Right atrium auricular region (tissue), 2 donors: ENCODE data around the gene DDX1. TPM values are rescaled to one million over a fixed set of nuclear protein-coding genes. Genes with fewer than 3 reads are reported as not detected.

Experiments used
- DNase-seq: peaks from one replicate; pipeline ENCODE4 v3.0.0-alpha.2; 2019; ENCODE audit warnings: low spot score
- H3K27ac ChIP-seq, 2 donors: fragments of 200-600 bp; sonication (generic); 1 replicate in 1 of 2; 2 replicates in 1 of 2; pipeline ENCODE4 v1.5.1; 2016 to 2019
- H3K27me3 ChIP-seq, 2 donors: fragments of 200-600 bp; sonication (generic); one replicate each; pipeline versions ENCODE4 v1.5.1 to v1.6.0; 2017 to 2019
- H3K36me3 ChIP-seq: fragments of 200-600 bp; sonication (generic); one replicate; pipeline ENCODE4 v1.5.1; 2016
- H3K4me1 ChIP-seq, 2 donors: fragments of 200-600 bp; sonication (generic); one replicate each; pipeline versions ENCODE4 v1.5.1 to v1.6.0; 2017 to 2019
- H3K4me3 ChIP-seq, 2 donors: fragments of 200-600 bp; sonication (generic); 1 replicate in 1 of 2; 2 replicates in 1 of 2; pipeline ENCODE4 v1.5.1; 2017 to 2019; ENCODE audit warnings: mild to moderate bottlenecking in 1 of 2, moderate library complexity in 1 of 2
- H3K9me3 ChIP-seq, 2 donors: fragments of 200-600 bp; sonication (generic); one replicate each; pipeline ENCODE4 v1.5.1; 2019
- CTCF ChIP-seq, 2 donors: fragments of 200-600 bp; sonication (generic); IDR thresholded peaks; one replicate each; pipeline ENCODE4 v1.5.1; 2019; ENCODE audit warnings: antibody characterized with exemption in 2 of 2
- total RNA-seq, 2 donors: library from RNA; depleted of rRNA; stranded (reverse); fragments of >200 nt; gene quantifications; one replicate each; pipeline ENCODE4 v1.1.0, GENCODE V29; 2016

DDX1 gene
- total RNA-seq, 2 donors from 2014 or later, result 60.1 to 75.9 TPM

DNA sequence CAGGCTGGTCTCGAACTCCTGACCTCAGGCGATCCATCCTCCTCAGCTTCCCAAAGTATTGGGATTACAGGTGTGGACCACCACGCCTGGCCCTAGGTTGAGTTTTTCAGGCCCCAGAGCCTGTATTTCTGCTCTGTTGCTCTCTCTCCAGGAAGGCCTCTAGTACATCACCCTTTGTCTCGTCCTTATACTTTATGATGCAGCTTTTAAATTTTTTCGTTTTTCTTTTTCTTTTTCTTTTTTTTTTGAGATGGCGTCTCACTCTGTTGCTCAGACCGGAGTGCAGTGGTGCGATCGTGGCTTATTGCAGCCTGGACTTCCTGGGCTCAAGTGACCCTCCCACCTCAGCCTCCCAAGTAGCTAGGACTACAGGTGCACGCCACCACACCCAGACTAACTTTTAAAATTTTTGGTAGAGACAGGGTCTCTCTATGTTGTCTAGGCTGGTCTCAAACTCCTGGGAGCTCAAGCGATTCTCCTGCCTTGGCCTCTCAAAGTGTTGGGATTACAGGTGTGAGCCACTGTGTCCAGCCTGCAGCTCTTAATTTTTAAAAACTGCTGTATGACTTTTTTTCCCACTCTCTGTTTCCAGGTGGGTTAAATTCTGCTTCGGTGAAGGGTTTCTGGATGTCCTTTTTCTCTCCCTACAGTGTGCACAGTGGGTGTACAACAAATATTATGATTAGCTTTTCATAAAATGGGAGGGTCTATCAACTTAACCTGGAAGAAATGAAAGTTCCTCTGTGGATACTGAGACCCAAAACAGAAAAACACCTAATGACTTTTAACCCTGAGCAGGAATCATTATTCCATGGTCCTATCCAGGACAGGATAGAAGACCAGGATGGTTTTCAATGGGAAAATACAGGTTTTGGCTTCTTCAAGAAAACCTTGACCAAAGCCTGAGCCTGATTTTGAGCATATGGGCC, 47.9 kb downstream of the DDX1 start:
- no peak overlapping the region for H3K4me3 ChIP-seq
- peaks cover 0 to 32% of the 10 kb centered on the region in 2 donors for H3K4me1 ChIP-seq
- no peak overlapping the region for H3K27ac ChIP-seq
- no peak for DNase-seq
- no peak for TF ChIP-seq CTCF (IDR thresholded peaks at IDR 0.05)
- H3K36me3 ChIP-seq, result peaks cover 7% of the 10 kb centered on the region
- no peaks in the 10 kb centered on the region for H3K27me3 ChIP-seq
- H3K9me3 ChIP-seq, result peaks cover 0 to 5% of the 10 kb centered on the region in 2 donors

GRCh38 chr2:15640261-15640711, 48.6 kb downstream of the DDX1 start:
- Histone ChIP-seq H3K27me3 (no peaks in the 10 kb centered on the region), H3K9me3 (peaks cover 0 to 5% of the 10 kb centered on the region in 2 donors), H3K36me3 (peaks cover 6% of the 10 kb centered on the region), H3K4me3 (no peak overlapping the region), H3K4me1 (peaks cover 0 to 32% of the 10 kb centered on the region in 2 donors), H3K27ac (no peak overlapping the region)
- TF ChIP-seq CTCF (IDR thresholded peaks at IDR 0.05), result no peak
- peak; percentile 59 for DNase-seq

GRCh38 chr2:15640784-15641183, 49.1 kb downstream of the DDX1 start:
- no peak overlapping the region for H3K4me3 ChIP-seq
- no peak overlapping the region for H3K27ac ChIP-seq
- DNase-seq, result no peak
- TF ChIP-seq CTCF (IDR thresholded peaks at IDR 0.05), result no peak
- peaks cover 0 to 32% of the 10 kb centered on the region in 2 donors for H3K4me1 ChIP-seq
- H3K27me3 ChIP-seq, result no peaks in the 10 kb centered on the region
- H3K36me3 ChIP-seq, result peaks cover 1% of the 10 kb centered on the region
- H3K9me3 ChIP-seq, result peaks cover 0 to 5% of the 10 kb centered on the region in 2 donors

- TF ChIP-seq CTCF (IDR thresholded peaks at IDR 0.05), result no peak
- Histone ChIP-seq H3K27me3 (no peaks in the 10 kb centered on the region), H3K36me3 (no peaks in the 10 kb centered on the region), H3K4me1 (peaks cover 0 to 32% of the 10 kb centered on the region in 2 donors), H3K27ac (no peak overlapping the region), H3K4me3 (no peak overlapping the region), H3K9me3 (peaks cover 0 to 5% of the 10 kb centered on the region in 2 donors)
- no peak for DNase-seq
Measured at GRCh38 chr2:15641530-15641982, 49.9 kb downstream of the DDX1 start.

DNA sequence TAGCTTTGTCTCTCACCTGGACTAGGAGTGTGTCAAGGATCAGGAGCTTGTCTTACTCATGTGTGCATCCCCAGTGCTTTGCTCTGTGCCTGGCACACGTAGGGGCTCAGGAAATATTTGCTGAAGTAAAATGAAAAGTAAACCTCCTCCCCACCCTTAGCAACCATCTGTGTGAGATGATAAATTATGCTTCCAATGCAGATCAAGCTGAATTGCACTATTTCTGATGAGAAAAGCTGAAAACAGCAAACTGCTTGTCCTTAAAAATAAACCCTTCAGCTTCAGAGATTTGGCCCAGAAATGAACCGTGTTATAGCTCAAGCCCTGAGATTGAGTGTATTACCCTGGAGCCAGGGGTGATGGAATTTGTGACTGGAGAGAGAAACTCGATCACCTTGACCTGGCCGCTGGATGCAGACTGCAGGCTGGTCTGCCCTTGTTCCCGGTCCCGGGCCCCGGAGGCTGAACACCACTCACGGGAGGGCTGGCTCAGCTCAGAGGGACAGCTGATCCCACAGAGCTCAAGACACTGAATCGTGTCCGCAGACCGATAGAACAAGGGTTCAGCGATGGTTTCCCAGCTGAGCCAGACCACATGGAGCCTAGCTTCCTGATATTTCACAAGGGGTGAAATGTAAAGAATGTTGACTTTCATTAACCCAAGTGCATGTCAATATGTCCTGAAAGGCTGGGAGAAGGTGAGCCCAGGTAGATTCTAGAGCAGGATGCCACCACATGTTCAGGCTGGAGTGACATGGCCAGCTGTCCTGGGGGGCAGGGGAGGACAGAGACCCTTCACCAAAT, 50.5 kb downstream of the DDX1 start:
- Histone ChIP-seq H3K4me3 (no peak overlapping the region), H3K36me3 (no peaks in the 10 kb centered on the region), H3K4me1 (peaks cover 0 to 32% of the 10 kb centered on the region in 2 donors), H3K9me3 (peaks cover 0 to 5% of the 10 kb centered on the region in 2 donors), H3K27ac (no peak overlapping the region), H3K27me3 (no peaks in the 10 kb centered on the region)
- peak; percentile 36 for DNase-seq
- no peak for TF ChIP-seq CTCF (IDR thresholded peaks at IDR 0.05)
